Right renal pelvis (tissue), 4 donors: ENCODE data around the gene ZSCAN21. TPM values are rescaled to one million over a fixed set of nuclear protein-coding genes. Genes with fewer than 3 reads are reported as not detected.

Experiments used
- DNase-seq, 4 donors: peaks; one replicate each; pipeline ENCODE4 v3.0.0-alpha.2; 2013; ENCODE audit warnings: low read depth in 4 of 4, low spot score in 3 of 4, missing footprints in 1 of 4
- polyA plus RNA-seq, 4 donors: library from polyadenylated mRNA; unstranded; fragments of 120-200 nt; gene quantifications; one replicate each; pipeline ENCODE4 v1.2.1, GENCODE V29; 2013; ENCODE audit not compliant: insufficient read length in 4 of 4

Gene ZSCAN21
- polyA plus RNA-seq, 4 donors, result 20.4 to 21.8 (median 21.5) TPM

GRCh38 chr7:100072462-100072861, 22.9 kb downstream of the ZSCAN21 start:
- DNase-seq, result no peak

- no peak for DNase-seq
Measured at GRCh38 chr7:100074841-100075240, 25.3 kb downstream of the ZSCAN21 start.

- no peak for DNase-seq
Measured at GRCh38 chr7:100075418-100075817, 25.8 kb downstream of the ZSCAN21 start.

GRCh38 chr7:100077205-100077604, 27.6 kb downstream of the ZSCAN21 start:
- DNase-seq, result no peak

GRCh38 chr7:100079024-100079560, 29.5 kb downstream of the ZSCAN21 start:
- no peak for DNase-seq

GRCh38 chr7:100080907-100081534, 31.4 kb downstream of the ZSCAN21 start:
- DNase-seq, result peak in 1 of 4 donors; percentile 22

- peak; percentile 96 to 99 (median 98) for DNase-seq
Measured at GRCh38 chr7:100081535-100082102, 32.0 kb downstream of the ZSCAN21 start, which contains the start of gene ZNF3. TSS of gene ZNF3 (minus strand) at chr7:100081723. CDS start at chr7:100077357, 4,366 bp downstream.

- DNase-seq, result no peak
Measured at GRCh38 chr7:100082978-100083377, 33.4 kb downstream of the ZSCAN21 start.

- DNase-seq, result no peak
Measured at GRCh38 chr7:100085515-100085914, 35.9 kb downstream of the ZSCAN21 start.

- DNase-seq, result peak in 2 of 4 donors; percentile 33 to 47
Measured at GRCh38 chr7:100087055-100087750, 37.6 kb downstream of the ZSCAN21 start.

- DNase-seq, result no peak
Measured at GRCh38 chr7:100088095-100088620, 38.6 kb downstream of the ZSCAN21 start.

- peak in 3 of 4 donors; percentile 61 to 69 (median 61) for DNase-seq
Measured at GRCh38 chr7:100088621-100089457, 39.3 kb downstream of the ZSCAN21 start, which contains the start of gene COPS6. TSS of gene COPS6 (plus strand) at chr7:100088969. CDS start at chr7:100088991, 22 bp downstream.

GRCh38 chr7:100089458-100090196, 40.1 kb downstream of the ZSCAN21 start:
- DNase-seq, result no peak

- DNase-seq, result no peak
Measured at GRCh38 chr7:100090527-100091410, 41.2 kb downstream of the ZSCAN21 start.

- no peak for DNase-seq
Measured at GRCh38 chr7:100091411-100092181, 42.0 kb downstream of the ZSCAN21 start.

- DNase-seq, result no peak
Measured at GRCh38 chr7:100093054-100093453, 43.5 kb downstream of the ZSCAN21 start.

- DNase-seq, result no peak
Measured at GRCh38 chr7:100093498-100093897, 43.9 kb downstream of the ZSCAN21 start.
